Measurements from ENCODE around the gene SLC9A7.
"Not testable (repeated sequence)": the region's sequence is repeated elsewhere in the genome, so short reads cannot be mapped to it uniquely, and the experiment has no call there.

SLC9A7 gene

DNA sequence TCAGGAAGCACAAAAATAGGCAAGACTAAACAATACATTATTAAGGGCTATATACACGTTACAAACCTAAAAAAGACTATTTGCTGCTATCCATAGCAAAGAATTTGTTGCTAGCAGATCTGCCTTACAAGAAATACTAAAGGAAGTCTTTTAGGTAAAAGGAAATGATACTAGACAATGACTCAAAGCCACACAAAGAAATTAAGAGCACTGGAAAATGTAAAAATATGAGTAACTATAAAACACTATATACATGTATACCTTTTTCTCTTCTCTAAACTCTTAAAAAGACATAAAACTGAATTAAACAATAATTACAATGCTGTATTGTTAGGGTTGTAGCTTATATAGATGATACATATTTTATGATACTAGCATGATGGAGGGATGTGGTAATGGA lies 25.7 kb downstream of the SLC9A7 start:
- Histone ChIP-seq H3K4me3 (ENCODE audit: low read depth, low read length) (no peak overlapping the region), H4K12ac (ENCODE audit: low read depth, low read length) (no peak overlapping the region), H2BK5ac (ENCODE audit: low read depth, low read length, poor library complexity) (no peak overlapping the region), H3K4me1 (ENCODE audit: control insufficient read depth in 1 of 2, insufficient read depth in 2 of 2, low read length in 2 of 2) (no peaks in the 10 kb centered on the region), H4K91ac (ENCODE audit: low read depth, low read length) (no peak overlapping the region), H3K79me2 (ENCODE audit: control insufficient read depth, insufficient read depth, low read length, poor library complexity) (no peaks in the 10 kb centered on the region), H3K14ac (ENCODE audit: low read length) (no peak overlapping the region), H2AFZ (ENCODE audit: insufficient read depth, low read length, poor library complexity) (no peak overlapping the region), H3K18ac (ENCODE audit: low read length) (no peak overlapping the region), H3K4ac (ENCODE audit: low read depth, low read length) (no peak overlapping the region), H3K36me3 (ENCODE audit: control insufficient read depth in 1 of 2, insufficient read depth in 2 of 2, low read length in 2 of 2) (no peaks in the 10 kb centered on the region), H3K23ac (ENCODE audit: low read length) (no peak overlapping the region), H2AK5ac (ENCODE audit: low read length) (no peak overlapping the region), H2BK120ac (ENCODE audit: insufficient read depth, low read length, poor library complexity) (no peak overlapping the region), H3K9ac (ENCODE audit: low read length) (no peak overlapping the region), H3K79me1 (ENCODE audit: low read length) (no peaks in the 10 kb centered on the region), H2BK12ac (ENCODE audit: low read length) (no peak overlapping the region), H4K8ac (ENCODE audit: low read depth, low read length) (no peak overlapping the region), H3K27ac (ENCODE audit: low read depth, low read length) (no peak overlapping the region), H3K4me2 (ENCODE audit: low read length) (no peak overlapping the region), H3K27me3 (ENCODE audit: insufficient read depth, low read length) (no peaks in the 10 kb centered on the region), H3K9me3 (ENCODE audit: insufficient read depth, low read depth, low read length) (no peaks in the 10 kb centered on the region)
- WGBS (ENCODE audit: extremely low coverage, insufficient coverage, insufficient read length) = no CpG with 5 or more reads among the region's 1 CpG
- no peak for DNase-seq

DNA sequence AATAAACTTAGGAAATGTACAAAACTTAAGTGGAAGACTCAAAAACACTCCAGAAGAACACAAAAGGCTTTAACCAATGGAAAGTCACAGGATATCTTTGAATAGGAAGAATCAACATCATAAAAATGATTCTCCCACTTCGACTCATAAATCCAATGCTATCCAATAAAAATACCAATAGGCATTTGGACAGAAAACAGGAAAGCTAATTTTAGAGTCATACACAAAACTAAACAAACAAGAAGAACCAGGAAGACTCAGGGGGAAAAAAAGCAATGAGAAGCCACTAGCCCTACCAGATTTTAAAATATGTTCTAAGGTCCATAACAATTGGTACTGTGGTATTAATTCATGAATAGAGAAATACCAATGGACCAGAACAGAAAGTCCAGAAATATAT lies 28.2 kb downstream of the SLC9A7 start:
- Histone ChIP-seq H3K27ac (ENCODE audit: low read depth, low read length) (no peak overlapping the region), H3K23ac (ENCODE audit: low read length) (no peak overlapping the region), H3K9me3 (ENCODE audit: insufficient read depth, low read depth, low read length) (no peaks in the 10 kb centered on the region), H4K8ac (ENCODE audit: low read depth, low read length) (no peak overlapping the region), H3K27me3 (ENCODE audit: insufficient read depth, low read length) (no peaks in the 10 kb centered on the region), H3K18ac (ENCODE audit: low read length) (no peak overlapping the region), H2BK12ac (ENCODE audit: low read length) (no peak overlapping the region), H4K91ac (ENCODE audit: low read depth, low read length) (no peak overlapping the region), H2AK5ac (ENCODE audit: low read length) (no peak overlapping the region), H3K9ac (ENCODE audit: low read length) (no peak overlapping the region), H3K36me3 (ENCODE audit: control insufficient read depth in 1 of 2, insufficient read depth in 2 of 2, low read length in 2 of 2) (no peaks in the 10 kb centered on the region), H4K12ac (ENCODE audit: low read depth, low read length) (no peak overlapping the region), H3K4me3 (ENCODE audit: low read depth, low read length) (no peak overlapping the region), H3K4me2 (ENCODE audit: low read length) (no peak overlapping the region), H3K79me1 (ENCODE audit: low read length) (no peaks in the 10 kb centered on the region), H3K79me2 (ENCODE audit: control insufficient read depth, insufficient read depth, low read length, poor library complexity) (no peaks in the 10 kb centered on the region), H3K4me1 (ENCODE audit: control insufficient read depth in 1 of 2, insufficient read depth in 2 of 2, low read length in 2 of 2) (no peaks in the 10 kb centered on the region), H3K14ac (ENCODE audit: low read length) (no peak overlapping the region), H2AFZ (ENCODE audit: insufficient read depth, low read length, poor library complexity) (no peak overlapping the region), H2BK5ac (ENCODE audit: low read depth, low read length, poor library complexity) (no peak overlapping the region), H2BK120ac (ENCODE audit: insufficient read depth, low read length, poor library complexity) (no peak overlapping the region), H3K4ac (ENCODE audit: low read depth, low read length) (no peak overlapping the region)
- whole genome bisulfite sequencing (ENCODE audit: extremely low coverage, insufficient coverage, insufficient read length) = no CpG with 5 or more reads among the region's 1 CpG
- DNase-seq = no peak

DNA sequence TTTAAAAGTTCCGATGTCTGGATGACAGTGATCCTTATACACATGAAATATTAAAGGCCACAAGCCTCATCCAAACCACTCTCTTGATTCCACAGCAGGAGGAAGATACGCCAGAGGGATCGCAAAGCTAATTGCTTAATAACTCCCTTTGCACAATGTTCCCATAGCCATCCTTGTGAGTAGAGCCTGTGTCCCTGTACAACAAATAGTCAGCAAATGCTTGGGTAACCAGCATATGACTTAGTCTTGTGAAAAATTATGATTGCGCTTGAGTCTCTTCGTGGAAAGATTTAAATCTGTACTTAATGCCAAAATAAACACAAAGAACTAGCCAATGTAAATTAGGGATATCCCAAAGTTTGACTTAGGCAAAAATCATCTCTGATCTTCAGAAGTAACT lies 31.5 kb downstream of the SLC9A7 start:
- no peak overlapping the region for H3K14ac ChIP-seq (ENCODE audit: low read length)
- no peak overlapping the region for H2AFZ ChIP-seq (ENCODE audit: insufficient read depth, low read length, poor library complexity)
- no peak overlapping the region for H3K18ac ChIP-seq (ENCODE audit: low read length)
- no peak overlapping the region for H2BK5ac ChIP-seq (ENCODE audit: low read depth, low read length, poor library complexity)
- H4K8ac ChIP-seq (ENCODE audit: low read depth, low read length) = no peak overlapping the region
- no peaks in the 10 kb centered on the region for H3K79me1 ChIP-seq (ENCODE audit: low read length)
- no peak overlapping the region for H3K23ac ChIP-seq (ENCODE audit: low read length)
- H3K4ac ChIP-seq (ENCODE audit: low read depth, low read length) = no peak overlapping the region
- no peak for DNase-seq
- H3K27ac ChIP-seq (ENCODE audit: low read depth, low read length) = no peak overlapping the region
- no peak overlapping the region for H3K4me3 ChIP-seq (ENCODE audit: low read depth, low read length)
- H3K4me2 ChIP-seq (ENCODE audit: low read length) = no peak overlapping the region
- H3K79me2 ChIP-seq (ENCODE audit: control insufficient read depth, insufficient read depth, low read length, poor library complexity) = no peaks in the 10 kb centered on the region
- no peak overlapping the region for H2BK120ac ChIP-seq (ENCODE audit: insufficient read depth, low read length, poor library complexity)
- no peak overlapping the region for H4K12ac ChIP-seq (ENCODE audit: low read depth, low read length)
- H3K9me3 ChIP-seq (ENCODE audit: insufficient read depth, low read depth, low read length) = no peaks in the 10 kb centered on the region
- no peak overlapping the region for H4K91ac ChIP-seq (ENCODE audit: low read depth, low read length)
- no peak overlapping the region for H2BK12ac ChIP-seq (ENCODE audit: low read length)
- H3K36me3 ChIP-seq (ENCODE audit: control insufficient read depth in 1 of 2, insufficient read depth in 2 of 2, low read length in 2 of 2) = no peaks in the 10 kb centered on the region
- H2AK5ac ChIP-seq (ENCODE audit: low read length) = no peak overlapping the region
- H3K4me1 ChIP-seq (ENCODE audit: control insufficient read depth in 1 of 2, insufficient read depth in 2 of 2, low read length in 2 of 2) = no peaks in the 10 kb centered on the region
- H3K27me3 ChIP-seq (ENCODE audit: insufficient read depth, low read length) = no peaks in the 10 kb centered on the region
- no peak overlapping the region for H3K9ac ChIP-seq (ENCODE audit: low read length)
- WGBS (ENCODE audit: extremely low coverage, insufficient coverage, insufficient read length) = no CpG with 5 or more reads among the region's 5 CpGs

DNA sequence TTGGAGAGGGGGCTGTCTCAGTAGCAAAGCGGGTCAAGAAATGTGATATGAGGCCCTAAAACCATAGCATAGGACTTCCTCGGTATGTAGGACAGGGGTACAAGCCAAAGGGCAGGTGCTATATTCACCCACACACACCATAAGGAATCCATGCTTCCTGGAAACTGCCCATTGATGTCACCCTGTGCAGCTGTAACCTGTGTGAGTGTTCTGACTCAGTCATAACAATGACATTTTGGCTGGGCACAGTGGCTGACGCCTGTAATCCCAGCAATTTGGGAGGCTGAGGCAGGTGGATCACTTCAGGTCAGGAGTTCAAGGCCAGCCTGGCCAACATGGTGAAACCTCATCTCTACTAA lies 35.4 kb downstream of the SLC9A7 start:
- H3K4ac ChIP-seq (ENCODE audit: low read depth, low read length); H3K36me3 ChIP-seq (ENCODE audit: control insufficient read depth in 1 of 2, insufficient read depth in 2 of 2, low read length in 2 of 2); H3K4me2 ChIP-seq (ENCODE audit: low read length); DNase-seq; H3K79me2 ChIP-seq (ENCODE audit: control insufficient read depth, insufficient read depth, low read length, poor library complexity); H2AFZ ChIP-seq (ENCODE audit: insufficient read depth, low read length, poor library complexity); H3K27me3 ChIP-seq (ENCODE audit: insufficient read depth, low read length); H3K27ac ChIP-seq (ENCODE audit: low read depth, low read length); H3K9me3 ChIP-seq (ENCODE audit: insufficient read depth, low read depth, low read length); H2BK120ac ChIP-seq (ENCODE audit: insufficient read depth, low read length, poor library complexity); H4K12ac ChIP-seq (ENCODE audit: low read depth, low read length); H2BK12ac ChIP-seq (ENCODE audit: low read length); H3K18ac ChIP-seq (ENCODE audit: low read length); H4K91ac ChIP-seq (ENCODE audit: low read depth, low read length); H4K8ac ChIP-seq (ENCODE audit: low read depth, low read length); H3K4me1 ChIP-seq (ENCODE audit: control insufficient read depth in 1 of 2, insufficient read depth in 2 of 2, low read length in 2 of 2); H3K9ac ChIP-seq (ENCODE audit: low read length); H3K4me3 ChIP-seq (ENCODE audit: low read depth, low read length); H2AK5ac ChIP-seq (ENCODE audit: low read length); H2BK5ac ChIP-seq (ENCODE audit: low read depth, low read length, poor library complexity); H3K23ac ChIP-seq (ENCODE audit: low read length); H3K14ac ChIP-seq (ENCODE audit: low read length); H3K79me1 ChIP-seq (ENCODE audit: low read length): not testable (repeated sequence)
- WGBS (ENCODE audit: extremely low coverage, insufficient coverage, insufficient read length) = no CpG with 5 or more reads among the region's 3 CpGs
